HEK293 (cell line): ENCODE results near the gene CACNA1C.

Experiments used
- CTCF ChIA-PET: fragments of 350-600 bp; formaldehyde crosslinking; extraction: SDS; loops from one replicate; lab custom pipeline; 2021; ENCODE audit warnings: antibody characterized with exemption; lab: Yijun Ruan, JAX
- POLR2A ChIA-PET: fragments of 300-600 bp; formaldehyde crosslinking; extraction: SDS; loops from one replicate; lab custom pipeline; 2020; ENCODE audit warnings: antibody characterized with exemption, inconsistent platforms; lab: Yijun Ruan, JAX
- H3K27ac ChIP-seq: fragments of 200-500 bp; sonication (Bioruptor generic); 2 replicates; pipeline ENCODE4 v1.5.1; 2014; ENCODE audit warnings: low read depth, low read length, control low read depth, inconsistent platforms; ENCODE audit errors: extremely low read depth
- H3K36me3 ChIP-seq, 2 experiments: fragments of 200-500 bp in 1 of 2; sonication (Bioruptor generic) in 1 of 2; 1 replicate in 1 of 2; 2 replicates in 1 of 2; pipeline ENCODE4 v1.5.1; 2014 to 2017; ENCODE audit warnings: inconsistent platforms in 2 of 2, low read length in 2 of 2; ENCODE audit not compliant: control insufficient read depth in 2 of 2, insufficient read depth in 1 of 2
- H3K4me1 ChIP-seq: fragments of 200-500 bp; sonication (Bioruptor generic); 2 replicates; pipeline ENCODE4 v1.5.1; 2014; ENCODE audit warnings: mild to moderate bottlenecking, low read length, inconsistent platforms; ENCODE audit not compliant: control insufficient read depth, insufficient read depth
- H3K4me3 ChIP-seq: 2 replicates; pipeline ENCODE4 v1.5.1; 2011; ENCODE audit warnings: low read depth, mild to moderate bottlenecking, control low read depth, low read length, moderate library complexity
- H3K9me3 ChIP-seq: fragments of 200-500 bp; sonication (Bioruptor generic); 2 replicates; pipeline ENCODE4 v1.5.1; 2014; ENCODE audit warnings: low read depth, low read length, inconsistent platforms; ENCODE audit not compliant: control insufficient read depth, insufficient read depth
- ATF2 ChIP-seq: fragments of 450-650 bp; formaldehyde crosslinking; IDR thresholded peaks from 2 replicates; pipeline ENCODE4 v1.5.1; 2016; ENCODE audit warnings: missing biosample characterization, missing genetic modification characterization, low read depth
- GLI4 ChIP-seq: fragments of 450-650 bp; formaldehyde crosslinking; IDR thresholded peaks from 2 replicates; pipeline ENCODE4 v1.5.1; 2016; ENCODE audit warnings: missing biosample characterization, missing genetic modification characterization
- KLF1 ChIP-seq: fragments of 450-650 bp; formaldehyde crosslinking; IDR thresholded peaks from 2 replicates; pipeline ENCODE4 v1.5.1; 2016; ENCODE audit warnings: missing biosample characterization, missing genetic modification characterization
- PRDM1 ChIP-seq: fragments of 450-650 bp; formaldehyde crosslinking; IDR thresholded peaks from 2 replicates; pipeline ENCODE4; 2016; ENCODE audit warnings: missing biosample characterization, missing genetic modification characterization
- PRDM10 ChIP-seq: fragments of 450-650 bp; formaldehyde crosslinking; IDR thresholded peaks from 2 replicates; pipeline ENCODE4 v1.5.1; 2016; ENCODE audit warnings: missing biosample characterization, missing genetic modification characterization
- SCRT2 ChIP-seq: fragments of 450-650 bp; formaldehyde crosslinking; IDR thresholded peaks from 2 replicates; pipeline ENCODE4 v1.5.1; 2016; ENCODE audit warnings: missing biosample characterization, missing genetic modification characterization
- SETDB1 ChIP-seq: IDR thresholded peaks from one replicate; pipeline ENCODE4 v1.6.1; 2017; ENCODE audit warnings: mild to moderate bottlenecking, low read length, moderate library complexity, mixed read lengths; ENCODE audit not compliant: insufficient read length
- ZBTB49 ChIP-seq: fragments of 450-650 bp; formaldehyde crosslinking; IDR thresholded peaks from 2 replicates; pipeline ENCODE4 v1.5.1; 2016; ENCODE audit warnings: missing biosample characterization, missing genetic modification characterization, low read depth
- ZBTB7A ChIP-seq: fragments of 450-650 bp; formaldehyde crosslinking; IDR thresholded peaks from 2 replicates; pipeline ENCODE4 v1.5.1; 2016; ENCODE audit warnings: low read depth, missing biosample characterization, missing genetic modification characterization
- ZNF155 ChIP-seq: fragments of 450-650 bp; formaldehyde crosslinking; IDR thresholded peaks from 2 replicates; pipeline ENCODE4 v1.5.1; 2016; ENCODE audit warnings: missing biosample characterization, missing genetic modification characterization
- ZNF211 ChIP-seq: fragments of 450-650 bp; formaldehyde crosslinking; IDR thresholded peaks from 2 replicates; pipeline ENCODE4 v1.5.1; 2016; ENCODE audit warnings: low read depth, missing biosample characterization, missing genetic modification characterization
- ZNF362 ChIP-seq: fragments of 450-650 bp; formaldehyde crosslinking; IDR thresholded peaks from 2 replicates; pipeline ENCODE4 v1.5.1; 2016; ENCODE audit warnings: missing biosample characterization, missing genetic modification characterization
- ZNF473 ChIP-seq: fragments of 450-650 bp; formaldehyde crosslinking; IDR thresholded peaks from 2 replicates; pipeline ENCODE4 v1.5.1; 2017; ENCODE audit warnings: missing biosample characterization, missing genetic modification characterization
- ZNF521 ChIP-seq: fragments of 450-650 bp; formaldehyde crosslinking; IDR thresholded peaks from 2 replicates; pipeline ENCODE4 v1.5.1; 2017; ENCODE audit warnings: missing biosample characterization, mild to moderate bottlenecking, missing genetic modification characterization
- ZNF560 ChIP-seq: fragments of 450-650 bp; formaldehyde crosslinking; IDR thresholded peaks from 2 replicates; pipeline ENCODE4 v1.5.1; 2017; ENCODE audit warnings: missing biosample characterization, missing genetic modification characterization, borderline replicate concordance
- ZNF621 ChIP-seq: fragments of 450-650 bp; formaldehyde crosslinking; IDR thresholded peaks from 2 replicates; pipeline ENCODE4 v1.5.1; 2017; ENCODE audit warnings: missing biosample characterization, missing genetic modification characterization
- ZNF629 ChIP-seq: fragments of 450-650 bp; formaldehyde crosslinking; IDR thresholded peaks from 2 replicates; pipeline ENCODE4 v1.5.1; 2017; ENCODE audit warnings: missing biosample characterization, missing genetic modification characterization
- ZNF707 ChIP-seq: fragments of 450-650 bp; formaldehyde crosslinking; IDR thresholded peaks from 2 replicates; pipeline ENCODE4 v1.5.1; 2016; ENCODE audit warnings: missing biosample characterization, missing genetic modification characterization
- ZSCAN5A ChIP-seq: fragments of 450-650 bp; formaldehyde crosslinking; IDR thresholded peaks from 2 replicates; pipeline ENCODE4 v1.5.1; 2016; ENCODE audit warnings: missing biosample characterization, missing genetic modification characterization
- TF ChIP-seq, protein P1 (sequence below): fragments of 450-650 bp; formaldehyde crosslinking; IDR thresholded peaks from 2 replicates; pipeline ENCODE4 v1.5.1; 2016; ENCODE audit warnings: missing biosample characterization, missing genetic modification characterization, borderline replicate concordance
- TF ChIP-seq, protein P2 (sequence below): fragments of 450-650 bp; formaldehyde crosslinking; IDR thresholded peaks from 2 replicates; pipeline ENCODE4 v1.5.1; 2016; ENCODE audit warnings: missing biosample characterization, missing genetic modification characterization

Gene CACNA1C

DNA sequence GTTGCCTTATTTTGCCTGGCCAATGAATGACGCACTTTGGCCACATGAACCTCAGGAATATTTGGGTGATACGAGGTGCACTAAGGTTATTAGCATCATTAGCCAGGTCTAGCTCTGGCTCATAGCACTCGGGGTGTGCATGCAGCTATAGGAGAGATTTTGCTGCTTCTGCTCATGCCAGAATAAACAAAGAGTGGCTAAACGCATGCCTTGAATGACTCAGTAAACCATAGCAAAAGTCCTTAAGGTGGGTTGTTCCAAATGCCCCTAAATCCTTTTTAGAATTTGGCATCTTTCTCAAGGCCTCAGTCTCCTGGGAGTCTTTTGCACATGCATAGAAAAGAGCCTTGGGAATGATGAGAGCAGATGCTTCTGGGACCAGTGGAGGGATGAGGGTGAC lies 398.2 kb downstream of the CACNA1C start:
- TF ChIP-seq KLF1 (tag by site-specific recombination) (no peak), ZNF211 (no peak), GLI4 (tag by site-specific recombination) (no peak), ZNF629 (tag by site-specific recombination) (no peak), PRDM1 (tag by site-specific recombination) (no peak), ZNF707 (tag by site-specific recombination) (no peak), PRDM10 (no peak)
- TF ChIP-seq, protein P1, sequence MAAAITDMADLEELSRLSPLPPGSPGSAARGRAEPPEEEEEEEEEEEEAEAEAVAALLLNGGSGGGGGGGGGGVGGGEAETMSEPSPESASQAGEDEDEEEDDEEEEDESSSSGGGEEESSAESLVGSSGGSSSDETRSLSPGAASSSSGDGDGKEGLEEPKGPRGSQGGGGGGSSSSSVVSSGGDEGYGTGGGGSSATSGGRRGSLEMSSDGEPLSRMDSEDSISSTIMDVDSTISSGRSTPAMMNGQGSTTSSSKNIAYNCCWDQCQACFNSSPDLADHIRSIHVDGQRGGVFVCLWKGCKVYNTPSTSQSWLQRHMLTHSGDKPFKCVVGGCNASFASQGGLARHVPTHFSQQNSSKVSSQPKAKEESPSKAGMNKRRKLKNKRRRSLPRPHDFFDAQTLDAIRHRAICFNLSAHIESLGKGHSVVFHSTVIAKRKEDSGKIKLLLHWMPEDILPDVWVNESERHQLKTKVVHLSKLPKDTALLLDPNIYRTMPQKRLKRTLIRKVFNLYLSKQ (tag by site-specific recombination), result no peak
- CTCF ChIA-PET, result no interaction called here
- H3K4me3 ChIP-seq, result no peak overlapping the region
- H3K9me3 ChIP-seq, result no peaks in the 10 kb centered on the region
- H3K27ac ChIP-seq, result no peak overlapping the region
- no peaks in the 10 kb centered on the region for H3K4me1 ChIP-seq
- POLR2A ChIA-PET, result no interaction called here
- no peaks in the 10 kb centered on the region for H3K36me3 ChIP-seq

DNA sequence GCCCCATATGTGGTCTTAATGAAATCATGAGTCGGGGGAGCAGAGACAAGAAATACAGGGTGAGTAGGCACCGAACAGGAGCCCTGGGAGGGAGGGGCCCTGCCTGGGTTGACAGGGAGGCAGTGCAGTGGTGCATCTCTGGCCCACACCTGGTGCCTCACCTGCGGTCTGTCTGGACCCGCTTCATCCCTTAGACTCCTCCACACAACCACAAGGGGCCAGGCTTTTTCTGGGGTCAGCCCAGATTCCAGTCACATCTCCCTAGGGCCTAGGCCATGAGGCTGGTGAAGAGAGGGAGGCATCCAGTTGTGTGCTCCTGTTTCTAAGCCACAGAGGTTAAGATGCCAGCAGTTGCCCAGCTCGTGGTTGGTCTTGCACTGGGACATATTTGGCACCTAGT lies 398.7 kb downstream of the CACNA1C start:
- Histone ChIP-seq H3K4me1 (no peaks in the 10 kb centered on the region), H3K27ac (no peak overlapping the region), H3K9me3 (no peaks in the 10 kb centered on the region), H3K4me3 (no peak overlapping the region), H3K36me3 (no peaks in the 10 kb centered on the region)
- ChIA-PET CTCF (no interaction called here), POLR2A (no interaction called here)
- TF ChIP-seq ZNF621 (no peak), ZNF362 (tag by site-specific recombination) (no peak), ZSCAN5A (tag by site-specific recombination) (no peak), ZNF473 (tag by site-specific recombination) (no peak), PRDM1 (tag by site-specific recombination) (no peak), ZBTB49 (tag by site-specific recombination) (no peak), SETDB1 (no peak), SCRT2 (tag by site-specific recombination) (no peak), ZNF521 (tag by site-specific recombination) (no peak), ZNF560 (no peak), ATF2 (tag by site-specific recombination) (no peak), ZBTB7A (tag by site-specific recombination) (no peak), ZNF155 (tag by site-specific recombination) (no peak)
- TF ChIP-seq, protein P2, sequence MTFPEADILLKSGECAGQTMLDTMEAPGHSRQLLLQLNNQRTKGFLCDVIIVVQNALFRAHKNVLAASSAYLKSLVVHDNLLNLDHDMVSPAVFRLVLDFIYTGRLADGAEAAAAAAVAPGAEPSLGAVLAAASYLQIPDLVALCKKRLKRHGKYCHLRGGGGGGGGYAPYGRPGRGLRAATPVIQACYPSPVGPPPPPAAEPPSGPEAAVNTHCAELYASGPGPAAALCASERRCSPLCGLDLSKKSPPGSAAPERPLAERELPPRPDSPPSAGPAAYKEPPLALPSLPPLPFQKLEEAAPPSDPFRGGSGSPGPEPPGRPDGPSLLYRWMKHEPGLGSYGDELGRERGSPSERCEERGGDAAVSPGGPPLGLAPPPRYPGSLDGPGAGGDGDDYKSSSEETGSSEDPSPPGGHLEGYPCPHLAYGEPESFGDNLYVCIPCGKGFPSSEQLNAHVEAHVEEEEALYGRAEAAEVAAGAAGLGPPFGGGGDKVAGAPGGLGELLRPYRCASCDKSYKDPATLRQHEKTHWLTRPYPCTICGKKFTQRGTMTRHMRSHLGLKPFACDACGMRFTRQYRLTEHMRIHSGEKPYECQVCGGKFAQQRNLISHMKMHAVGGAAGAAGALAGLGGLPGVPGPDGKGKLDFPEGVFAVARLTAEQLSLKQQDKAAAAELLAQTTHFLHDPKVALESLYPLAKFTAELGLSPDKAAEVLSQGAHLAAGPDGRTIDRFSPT (tag by site-specific recombination), result no peak
